Panc1 (cell line): Measurements from ENCODE around the gene PF4V1. TPM values are rescaled to one million over a fixed set of nuclear protein-coding genes. Genes with fewer than 3 reads are reported as not detected.

Source experiments
- ATAC-seq: fragments of 200-7000 bp; cut with Tn5 transposase; 2 replicates; pipeline ENCODE4 v1.9.1; 2020; ENCODE audit warnings: mild to moderate bottlenecking, moderate library complexity
- BruUV-seq: library from RNA; stranded (reverse); fragments of 400-500 nt; replicated peaks from 2 replicates; lab custom pipeline; 2021; lab: Mats Ljungman, UMichigan
- CTCF ChIA-PET: fragments of 300-600 bp; sonication (Branson Sonifier 250); formaldehyde crosslinking; loops from one replicate; lab custom pipeline; 2022; ENCODE audit warnings: antibody characterized with exemption; lab: Charles Lee
- POLR2A ChIA-PET: fragments of 300-600 bp; sonication (Branson Sonifier 250); formaldehyde crosslinking; loops from one replicate; lab custom pipeline; 2022; ENCODE audit warnings: antibody characterized with exemption; lab: Charles Lee
- DNase-seq: peaks from one replicate; pipeline ENCODE4 v3.0.0-alpha.2; 2010; ENCODE audit warnings: low read depth, low spot score
- H3K27ac ChIP-seq: 2 replicates; pipeline ENCODE4 v1.5.1; 2011; ENCODE audit warnings: mild to moderate bottlenecking, low read length, inconsistent platforms
- H3K27me3 ChIP-seq: fragments of 200-500 bp; sonication (Bioruptor generic); 2 replicates; pipeline ENCODE4 v1.6.0; 2014; ENCODE audit warnings: low read length, inconsistent platforms; ENCODE audit not compliant: control insufficient read depth, insufficient read depth
- H3K36me3 ChIP-seq: fragments of 200-500 bp; sonication (Bioruptor generic); 2 replicates; pipeline ENCODE4 v1.5.1; 2014; ENCODE audit warnings: inconsistent platforms, mild to moderate bottlenecking, low read length, moderate library complexity; ENCODE audit not compliant: control insufficient read depth, insufficient read depth
- H3K4me1 ChIP-seq: 2 replicates; pipeline ENCODE4 v1.5.1; 2011; ENCODE audit warnings: inconsistent platforms, mild to moderate bottlenecking, low read length, moderate library complexity; ENCODE audit not compliant: control insufficient read depth, insufficient read depth
- H3K4me3 ChIP-seq, 2 experiments: 2 replicates each; pipeline ENCODE4 v1.5.1; 2011 to 2012; ENCODE audit warnings: low read depth in 2 of 2, low read length in 2 of 2, mild to moderate bottlenecking in 2 of 2, inconsistent platforms in 1 of 2, moderate library complexity in 1 of 2
- H3K9me3 ChIP-seq: fragments of 200-500 bp; sonication (Bioruptor generic); 2 replicates; pipeline ENCODE4 v1.5.1; 2014; ENCODE audit warnings: low read depth, mild to moderate bottlenecking, inconsistent platforms, low read length, moderate library complexity; ENCODE audit not compliant: control insufficient read depth, insufficient read depth
- POLR2AphosphoS5 ChIP-seq: IDR thresholded peaks from 2 replicates; pipeline ENCODE4 v1.6.1; 2012; ENCODE audit warnings: mild to moderate bottlenecking, low read depth, low read length, moderate library complexity
- SIN3A ChIP-seq: IDR thresholded peaks from 2 replicates; pipeline ENCODE4 v1.6.1; 2012; ENCODE audit warnings: low read depth, mild to moderate bottlenecking, low read length, moderate library complexity, borderline replicate concordance; ENCODE audit not compliant: insufficient read depth
- TCF7L2 ChIP-seq: IDR thresholded peaks from 2 replicates; pipeline ENCODE4 v1.6.1; 2011; ENCODE audit warnings: mild to moderate bottlenecking, low read depth, low read length, inconsistent platforms
- in situ Hi-C: cut with HindIII; loops from 2 replicates; pipeline ENCODE4 v1.10.0; 2016; ENCODE audit warnings: low sequenced_read_pairs, low pct_unique_long_range_greater_than_20kb
- intact Hi-C: fragments of 100-400 bp; cut with micrococcal nuclease; formaldehyde crosslinking; loops from one replicate; pipeline ENCODE4 v1.10.0; 2022; ENCODE audit not compliant: unreplicated experiment
- total RNA-seq: library from RNA; stranded (reverse); gene quantifications from one replicate; pipeline ENCODE4 v1.2.1, GENCODE V29; 2021; ENCODE audit not compliant: unreplicated experiment
- TF ChIP-seq, protein P1 (sequence below), 2 experiments: IDR thresholded peaks; 2 replicates each; pipeline ENCODE4 v1.6.1; 2011 to 2012; ENCODE audit warnings: low read depth in 2 of 2, control low read depth in 1 of 2, low read length in 1 of 2, mild to moderate bottlenecking in 1 of 2, moderate library complexity in 1 of 2; ENCODE audit not compliant: insufficient read depth in 1 of 2
- TF ChIP-seq, protein P2 (sequence below): fragments of 450-650 bp; IDR thresholded peaks from 2 replicates; pipeline ENCODE4 v1.5.1; 2017; ENCODE audit warnings: mild to moderate bottlenecking

Gene PF4V1
- total RNA-seq, 1 experiment from 2014 or later: 0.51 TPM

DNA sequence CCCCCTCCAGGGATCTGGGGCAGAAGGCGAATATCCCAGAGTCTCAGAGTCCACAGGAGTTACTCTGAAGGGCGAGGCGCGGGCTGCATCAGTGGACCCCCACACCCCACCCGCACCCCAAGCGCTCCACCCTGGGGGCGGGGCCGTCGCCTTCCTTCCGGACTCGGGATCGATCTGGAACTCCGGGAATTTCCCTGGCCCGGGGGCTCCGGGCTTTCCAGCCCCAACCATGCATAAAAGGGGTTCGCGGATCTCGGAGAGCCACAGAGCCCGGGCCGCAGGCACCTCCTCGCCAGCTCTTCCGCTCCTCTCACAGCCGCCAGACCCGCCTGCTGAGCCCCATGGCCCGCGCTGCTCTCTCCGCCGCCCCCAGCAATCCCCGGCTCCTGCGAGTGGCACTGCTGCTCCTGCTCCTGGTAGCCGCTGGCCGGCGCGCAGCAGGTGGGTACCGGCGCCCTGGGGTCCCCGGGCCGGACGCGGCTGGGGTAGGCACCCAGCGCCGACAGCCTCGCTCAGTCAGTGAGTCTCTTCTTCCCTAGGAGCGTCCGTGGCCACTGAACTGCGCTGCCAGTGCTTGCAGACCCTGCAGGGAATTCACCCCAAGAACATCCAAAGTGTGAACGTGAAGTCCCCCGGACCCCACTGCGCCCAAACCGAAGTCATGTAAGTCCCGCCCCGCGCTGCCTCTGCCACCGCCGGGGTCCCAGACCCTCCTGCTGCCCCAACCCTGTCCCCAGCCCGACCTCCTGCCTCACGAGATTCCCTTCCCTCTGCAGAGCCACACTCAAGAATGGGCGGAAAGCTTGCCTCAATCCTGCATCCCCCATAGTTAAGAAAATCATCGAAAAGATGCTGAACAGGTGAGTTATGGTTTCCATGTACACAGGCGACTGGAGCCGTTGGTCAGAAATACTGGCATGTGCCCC, 16.3 kb downstream of the PF4V1 start, which contains the start of gene CXCL1:
Gene CXCL1, plus strand, starts transcription at position 264 of the 926 bp plus-strand sequence. Its CDS starts 78 bp downstream, at position 342.
- CTCF ChIA-PET: no interaction called here
- peak; percentile 76 for ATAC-seq
- TF ChIP-seq, protein P1, sequence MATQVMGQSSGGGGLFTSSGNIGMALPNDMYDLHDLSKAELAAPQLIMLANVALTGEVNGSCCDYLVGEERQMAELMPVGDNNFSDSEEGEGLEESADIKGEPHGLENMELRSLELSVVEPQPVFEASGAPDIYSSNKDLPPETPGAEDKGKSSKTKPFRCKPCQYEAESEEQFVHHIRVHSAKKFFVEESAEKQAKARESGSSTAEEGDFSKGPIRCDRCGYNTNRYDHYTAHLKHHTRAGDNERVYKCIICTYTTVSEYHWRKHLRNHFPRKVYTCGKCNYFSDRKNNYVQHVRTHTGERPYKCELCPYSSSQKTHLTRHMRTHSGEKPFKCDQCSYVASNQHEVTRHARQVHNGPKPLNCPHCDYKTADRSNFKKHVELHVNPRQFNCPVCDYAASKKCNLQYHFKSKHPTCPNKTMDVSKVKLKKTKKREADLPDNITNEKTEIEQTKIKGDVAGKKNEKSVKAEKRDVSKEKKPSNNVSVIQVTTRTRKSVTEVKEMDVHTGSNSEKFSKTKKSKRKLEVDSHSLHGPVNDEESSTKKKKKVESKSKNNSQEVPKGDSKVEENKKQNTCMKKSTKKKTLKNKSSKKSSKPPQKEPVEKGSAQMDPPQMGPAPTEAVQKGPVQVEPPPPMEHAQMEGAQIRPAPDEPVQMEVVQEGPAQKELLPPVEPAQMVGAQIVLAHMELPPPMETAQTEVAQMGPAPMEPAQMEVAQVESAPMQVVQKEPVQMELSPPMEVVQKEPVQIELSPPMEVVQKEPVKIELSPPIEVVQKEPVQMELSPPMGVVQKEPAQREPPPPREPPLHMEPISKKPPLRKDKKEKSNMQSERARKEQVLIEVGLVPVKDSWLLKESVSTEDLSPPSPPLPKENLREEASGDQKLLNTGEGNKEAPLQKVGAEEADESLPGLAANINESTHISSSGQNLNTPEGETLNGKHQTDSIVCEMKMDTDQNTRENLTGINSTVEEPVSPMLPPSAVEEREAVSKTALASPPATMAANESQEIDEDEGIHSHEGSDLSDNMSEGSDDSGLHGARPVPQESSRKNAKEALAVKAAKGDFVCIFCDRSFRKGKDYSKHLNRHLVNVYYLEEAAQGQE (IDR thresholded peaks at IDR 0.05; ENCODE audit: insufficient read depth in 1 of 2, low read depth in 2 of 2, low read length in 1 of 2): no peak
- TF ChIP-seq SIN3A: peak; percentile 30; the same call in 1 of the 2 replicates
- Histone ChIP-seq H3K9me3 (no peaks in the 10 kb centered on the region), H3K27me3 (no peaks in the 10 kb centered on the region), H3K27ac (peak within 1 kb of the TSS; percentile 64), H3K4me1 (peaks cover 5% of the 10 kb centered on the region), H3K36me3 (no peaks in the 10 kb centered on the region), H3K4me3 (peak within 1 kb of the TSS; percentile 54 to 79)
- intact Hi-C loops (loop anchor here (2.0 to 5.0 kb wide), 4 partner anchors 48 to 265 kb away; no protein-coding TSS in a partner anchor), in situ Hi-C loops (no loop called here)
- POLR2A ChIA-PET: interaction anchor here (0.6 kb wide), 2 partner anchors 41 to 65 kb away, joined by 3 to 4 read pairs; no protein-coding TSS in a partner anchor
- no TSS peak for BruUV-seq
- DNase-seq: no peak

DNA sequence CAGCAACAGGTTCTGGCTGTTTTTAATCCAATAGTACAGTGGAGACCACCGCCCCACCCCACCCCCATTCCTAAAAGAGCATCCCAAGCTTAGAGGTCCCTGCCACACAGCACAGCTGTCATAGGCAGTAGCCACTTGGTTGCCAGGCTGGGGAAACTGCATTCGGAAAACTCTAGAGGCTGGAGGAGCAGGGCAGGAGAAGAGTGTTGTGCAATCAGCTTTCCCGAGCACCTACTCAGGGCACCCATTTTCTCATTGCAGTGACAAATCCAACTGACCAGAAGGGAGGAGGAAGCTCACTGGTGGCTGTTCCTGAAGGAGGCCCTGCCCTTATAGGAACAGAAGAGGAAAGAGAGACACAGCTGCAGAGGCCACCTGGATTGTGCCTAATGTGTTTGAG, 17.2 kb downstream of the PF4V1 start:
- TF ChIP-seq SIN3A (no peak), TCF7L2 (no peak), POLR2AphosphoS5 (no peak; the same call in 1 of the 2 replicates)
- TF ChIP-seq, protein P1 (IDR thresholded peaks at IDR 0.05; ENCODE audit: insufficient read depth in 1 of 2, low read depth in 2 of 2, low read length in 1 of 2): no peak
- TF ChIP-seq, protein P2, sequence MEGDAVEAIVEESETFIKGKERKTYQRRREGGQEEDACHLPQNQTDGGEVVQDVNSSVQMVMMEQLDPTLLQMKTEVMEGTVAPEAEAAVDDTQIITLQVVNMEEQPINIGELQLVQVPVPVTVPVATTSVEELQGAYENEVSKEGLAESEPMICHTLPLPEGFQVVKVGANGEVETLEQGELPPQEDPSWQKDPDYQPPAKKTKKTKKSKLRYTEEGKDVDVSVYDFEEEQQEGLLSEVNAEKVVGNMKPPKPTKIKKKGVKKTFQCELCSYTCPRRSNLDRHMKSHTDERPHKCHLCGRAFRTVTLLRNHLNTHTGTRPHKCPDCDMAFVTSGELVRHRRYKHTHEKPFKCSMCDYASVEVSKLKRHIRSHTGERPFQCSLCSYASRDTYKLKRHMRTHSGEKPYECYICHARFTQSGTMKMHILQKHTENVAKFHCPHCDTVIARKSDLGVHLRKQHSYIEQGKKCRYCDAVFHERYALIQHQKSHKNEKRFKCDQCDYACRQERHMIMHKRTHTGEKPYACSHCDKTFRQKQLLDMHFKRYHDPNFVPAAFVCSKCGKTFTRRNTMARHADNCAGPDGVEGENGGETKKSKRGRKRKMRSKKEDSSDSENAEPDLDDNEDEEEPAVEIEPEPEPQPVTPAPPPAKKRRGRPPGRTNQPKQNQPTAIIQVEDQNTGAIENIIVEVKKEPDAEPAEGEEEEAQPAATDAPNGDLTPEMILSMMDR: no peak
- peak; percentile 48 for ATAC-seq
- no peaks in the 10 kb centered on the region for H3K36me3 ChIP-seq
- H3K27ac ChIP-seq: peak overlapping the region; percentile 64
- in situ Hi-C loops: no loop called here
- DNase-seq: no peak
- ChIA-PET CTCF (interaction anchor here (0.7 kb wide), 1 partner anchor 12 kb away, joined by 3 read pairs; no protein-coding TSS in a partner anchor), POLR2A (interaction anchor here (0.6 kb wide), 1 partner anchor 42 kb away, joined by 4 read pairs; no protein-coding TSS in a partner anchor)
- BruUV-seq: no TSS peak
- H3K4me1 ChIP-seq: peaks cover 5% of the 10 kb centered on the region
- no peaks in the 10 kb centered on the region for H3K27me3 ChIP-seq
- H3K4me3 ChIP-seq: peak overlapping the region; percentile 54 to 79
- H3K9me3 ChIP-seq: no peaks in the 10 kb centered on the region
- intact Hi-C loops: loop anchor here (2.0 to 5.0 kb wide), 2 partner anchors 47 to 265 kb away; no protein-coding TSS in a partner anchor
